ENCODE results near the gene MAGI2.
A peak's percentile ranks its signal among the peaks of the same experiment; 100 is the strongest.

Gene MAGI2

DNA sequence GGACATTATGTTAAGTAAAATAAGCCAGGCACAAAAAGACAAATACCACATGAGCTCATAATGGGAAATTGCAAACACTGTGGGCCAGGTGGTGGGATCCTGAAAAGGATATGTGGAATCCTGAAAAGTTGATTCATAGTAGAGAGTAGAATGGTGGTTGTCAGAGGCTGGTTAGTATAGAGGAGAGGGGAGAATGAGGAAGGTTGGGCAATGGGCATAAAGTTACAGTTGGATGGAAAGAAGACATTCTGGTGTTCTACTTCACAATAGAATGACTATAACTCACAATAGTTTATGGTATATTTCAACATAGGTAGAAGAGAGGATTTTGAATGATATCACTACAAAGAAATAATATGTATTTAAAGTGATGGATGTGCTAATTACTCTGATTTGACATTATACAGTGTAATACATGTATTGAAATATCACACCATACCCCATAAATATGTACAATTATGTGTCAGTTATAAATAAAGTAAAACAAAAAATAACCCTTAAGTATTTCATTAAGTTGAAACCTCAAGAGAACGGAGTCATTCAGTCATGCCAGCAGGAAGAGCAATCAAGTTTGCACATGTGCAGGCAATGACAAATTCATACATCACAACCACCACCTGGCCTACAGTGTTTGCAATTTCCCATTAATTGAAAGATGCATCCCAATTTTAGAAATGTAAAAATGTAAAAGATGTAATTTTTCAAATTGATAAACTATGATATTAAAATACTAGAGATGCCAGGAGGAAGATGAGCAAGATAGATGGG, 156.7 kb downstream of the MAGI2 start:
- H3K27me3 ChIP-seq (replicated peaks): no peaks in the 10 kb centered on the region
- in situ Hi-C loops (cut with HindIII; ENCODE audit: low pct_ligation_motif_present, low sequenced_read_pairs): no loop called here
- H3K36me3 ChIP-seq (replicated peaks): no peaks in the 10 kb centered on the region
- no peak overlapping the region for H3K4me3 ChIP-seq (ENCODE audit: low read depth, low read length)
- TF ChIP-seq, protein P1, sequence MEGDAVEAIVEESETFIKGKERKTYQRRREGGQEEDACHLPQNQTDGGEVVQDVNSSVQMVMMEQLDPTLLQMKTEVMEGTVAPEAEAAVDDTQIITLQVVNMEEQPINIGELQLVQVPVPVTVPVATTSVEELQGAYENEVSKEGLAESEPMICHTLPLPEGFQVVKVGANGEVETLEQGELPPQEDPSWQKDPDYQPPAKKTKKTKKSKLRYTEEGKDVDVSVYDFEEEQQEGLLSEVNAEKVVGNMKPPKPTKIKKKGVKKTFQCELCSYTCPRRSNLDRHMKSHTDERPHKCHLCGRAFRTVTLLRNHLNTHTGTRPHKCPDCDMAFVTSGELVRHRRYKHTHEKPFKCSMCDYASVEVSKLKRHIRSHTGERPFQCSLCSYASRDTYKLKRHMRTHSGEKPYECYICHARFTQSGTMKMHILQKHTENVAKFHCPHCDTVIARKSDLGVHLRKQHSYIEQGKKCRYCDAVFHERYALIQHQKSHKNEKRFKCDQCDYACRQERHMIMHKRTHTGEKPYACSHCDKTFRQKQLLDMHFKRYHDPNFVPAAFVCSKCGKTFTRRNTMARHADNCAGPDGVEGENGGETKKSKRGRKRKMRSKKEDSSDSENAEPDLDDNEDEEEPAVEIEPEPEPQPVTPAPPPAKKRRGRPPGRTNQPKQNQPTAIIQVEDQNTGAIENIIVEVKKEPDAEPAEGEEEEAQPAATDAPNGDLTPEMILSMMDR (IDR thresholded peaks at IDR 0.05; ENCODE audit: low read depth, low read length, missing control alignments): no peak
- no peak overlapping the region for H3K27ac ChIP-seq
- no peak for DNase-seq

DNA sequence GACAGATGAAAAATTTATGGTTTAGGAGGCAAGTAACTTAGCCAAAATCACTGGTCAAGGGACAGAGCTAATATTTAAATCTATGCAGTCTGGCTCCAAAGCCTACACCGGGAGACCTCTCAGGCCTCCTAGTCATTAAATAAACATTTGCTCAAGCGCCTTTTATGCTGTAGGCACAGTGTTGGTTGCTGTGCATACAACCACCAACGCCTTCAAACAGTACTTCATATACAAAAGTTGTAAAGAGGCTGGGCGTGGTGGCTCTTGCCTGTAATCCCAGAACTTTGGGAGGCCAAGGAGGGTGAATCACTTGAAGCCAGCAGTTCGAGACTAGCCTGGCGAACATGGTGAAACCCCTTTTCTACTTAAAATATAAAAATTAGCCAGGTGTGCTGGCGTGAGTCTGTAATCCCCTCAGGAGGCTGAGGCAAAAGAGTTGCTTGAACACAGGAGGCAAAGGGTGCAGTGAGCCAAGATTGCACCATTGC, 159.8 kb downstream of the MAGI2 start:
- H3K36me3 ChIP-seq (replicated peaks): no peaks in the 10 kb centered on the region
- H3K27ac ChIP-seq: no peak overlapping the region
- peak; percentile 85 for DNase-seq
- H3K4me3 ChIP-seq (ENCODE audit: low read depth, low read length): no peak overlapping the region
- H3K27me3 ChIP-seq (replicated peaks): no peaks in the 10 kb centered on the region
- in situ Hi-C loops (cut with HindIII; ENCODE audit: low pct_ligation_motif_present, low sequenced_read_pairs): no loop called here
- TF ChIP-seq, protein P1 (IDR thresholded peaks at IDR 0.05; ENCODE audit: low read depth, low read length, missing control alignments): no peak

DNA sequence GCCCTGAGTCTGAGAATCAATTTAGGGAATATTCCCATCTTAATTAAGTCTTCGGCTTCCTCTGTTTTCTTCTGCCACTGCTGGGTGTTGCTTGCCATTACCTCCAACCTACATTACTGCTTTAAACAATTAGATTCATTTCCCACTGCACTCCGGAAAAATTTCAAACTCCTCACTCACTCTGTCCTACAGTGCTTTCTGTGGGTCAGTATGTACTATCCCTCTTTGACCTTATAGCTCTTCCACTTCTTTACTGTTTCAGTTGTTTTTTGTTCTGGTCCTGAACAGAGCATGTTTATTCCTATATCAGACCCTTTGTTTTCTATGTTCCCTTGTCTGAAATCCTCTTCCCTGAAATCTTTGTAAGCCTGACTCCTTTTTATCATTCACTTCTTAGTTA, 160.6 kb downstream of the MAGI2 start:
- Histone ChIP-seq H3K4me3 (ENCODE audit: low read depth, low read length) (no peak overlapping the region), H3K27me3 (replicated peaks) (no peaks in the 10 kb centered on the region), H3K27ac (no peak overlapping the region), H3K36me3 (replicated peaks) (no peaks in the 10 kb centered on the region)
- in situ Hi-C loops (cut with HindIII; ENCODE audit: low pct_ligation_motif_present, low sequenced_read_pairs): no loop called here
- TF ChIP-seq, protein P1 (IDR thresholded peaks at IDR 0.05; ENCODE audit: low read depth, low read length, missing control alignments): no peak
- no peak for DNase-seq

DNA sequence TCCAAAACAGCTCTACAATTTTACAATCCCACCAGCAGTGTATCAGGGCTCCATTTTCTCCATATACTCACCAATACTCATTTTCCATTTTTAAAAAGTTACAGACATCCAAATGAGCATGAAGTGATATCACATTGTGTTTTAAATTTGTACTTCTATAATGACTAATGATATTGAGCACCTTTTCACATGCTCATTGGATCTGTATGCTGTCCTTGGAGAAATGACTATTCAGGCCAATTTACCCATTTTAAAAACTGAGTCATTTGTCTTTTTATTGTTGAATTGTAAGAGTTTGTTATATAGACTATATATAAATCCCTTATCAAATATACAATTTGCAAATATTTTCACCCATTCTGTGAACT, 162.0 kb downstream of the MAGI2 start:
- H3K27ac ChIP-seq: no peak overlapping the region
- no peak for DNase-seq
- in situ Hi-C loops (cut with HindIII; ENCODE audit: low pct_ligation_motif_present, low sequenced_read_pairs): no loop called here

DNA sequence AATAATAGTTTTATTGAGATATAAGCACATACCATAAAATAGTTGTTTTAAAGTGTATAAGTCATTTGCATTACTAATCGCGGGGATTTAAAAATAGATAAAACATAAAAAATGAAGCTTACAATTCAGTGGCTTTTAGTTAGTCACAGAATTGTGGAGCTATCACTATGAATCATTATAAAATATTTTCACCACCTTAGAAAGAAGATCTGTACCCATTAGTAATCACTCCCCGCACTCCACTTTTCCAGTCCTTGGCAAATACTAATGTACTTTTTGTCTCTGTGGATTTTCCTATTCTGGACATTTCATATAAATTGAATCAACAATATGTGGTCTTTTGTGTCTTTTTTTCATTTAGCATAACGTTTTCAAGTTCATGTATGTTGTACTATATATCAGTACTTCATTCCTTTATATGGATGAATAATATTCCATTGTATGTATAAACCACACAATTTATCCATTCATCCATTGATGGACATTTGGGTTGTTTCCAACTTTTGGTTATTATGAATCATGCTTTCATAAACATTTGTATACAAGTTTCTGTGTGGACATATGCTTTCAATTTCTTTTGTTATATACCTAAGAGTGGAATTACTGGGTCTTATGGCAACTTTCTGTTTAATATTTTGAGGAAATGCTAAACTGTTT, 162.5 kb downstream of the MAGI2 start:
- H3K27ac ChIP-seq: no peak overlapping the region
- no peaks in the 10 kb centered on the region for H3K27me3 ChIP-seq (replicated peaks)
- H3K4me3 ChIP-seq (ENCODE audit: low read depth, low read length): no peak overlapping the region
- no peaks in the 10 kb centered on the region for H3K36me3 ChIP-seq (replicated peaks)
- TF ChIP-seq, protein P1 (IDR thresholded peaks at IDR 0.05; ENCODE audit: low read depth, low read length, missing control alignments): no peak
- no peak for DNase-seq
- in situ Hi-C loops (cut with HindIII; ENCODE audit: low pct_ligation_motif_present, low sequenced_read_pairs): no loop called here

More for the DNA sequence above, 162.0 kb downstream of the MAGI2 start:
- TF ChIP-seq, protein P1 (IDR thresholded peaks at IDR 0.05; ENCODE audit: low read depth, low read length, missing control alignments): no peak
- H3K4me3 ChIP-seq (ENCODE audit: low read depth, low read length): no peak overlapping the region
- no peaks in the 10 kb centered on the region for H3K36me3 ChIP-seq (replicated peaks)
- no peaks in the 10 kb centered on the region for H3K27me3 ChIP-seq (replicated peaks)
